Erythroblast (primary cell): Measurements from ENCODE around the gene ISM1.

ENCODE experiments used
- GATA1 ChIP-seq: IDR thresholded peaks from 2 replicates; pipeline ENCODE4 v1.6.1; 2011; ENCODE audit warnings: low read depth, mild to moderate bottlenecking, control low read depth, low read length, moderate library complexity
- POLR2A ChIP-seq: IDR thresholded peaks from 2 replicates; pipeline ENCODE4 v1.6.1; 2011; ENCODE audit warnings: mild to moderate bottlenecking, low read length

GRCh38 chr20:13296070-13296469 is 75.0 kb downstream of the ISM1 start:
- no peak for TF ChIP-seq POLR2A
- no peak for TF ChIP-seq GATA1
